Skeletal muscle tissue (tissue), 4 donors: Measurements from ENCODE around the gene LACTB. TPM values are rescaled to one million over a fixed set of nuclear protein-coding genes. Genes with fewer than 3 reads are reported as not detected.

Experiments
- H3K27ac ChIP-seq: one replicate; pipeline ENCODE4 v1.7.0; 2013; ENCODE audit warnings: mild to moderate bottlenecking, low read depth, low read length, inconsistent platforms
- H3K27me3 ChIP-seq, 3 donors: one replicate each; pipeline ENCODE4 v1.7.0; 2013; ENCODE audit warnings: low read length in 3 of 3; ENCODE audit not compliant: control insufficient read depth in 3 of 3, insufficient read depth in 3 of 3
- H3K36me3 ChIP-seq, 3 donors: one replicate each; pipeline ENCODE4 v1.7.0; 2013; ENCODE audit warnings: low read length in 3 of 3; ENCODE audit not compliant: control insufficient read depth in 3 of 3, insufficient read depth in 3 of 3
- H3K4me1 ChIP-seq, 3 donors: one replicate each; pipeline ENCODE4 v1.7.0; 2013; ENCODE audit warnings: low read length in 3 of 3, mild to moderate bottlenecking in 3 of 3; ENCODE audit not compliant: control insufficient read depth in 3 of 3, insufficient read depth in 3 of 3
- H3K4me3 ChIP-seq, 3 donors: one replicate each; pipeline ENCODE4 v1.7.0; 2013; ENCODE audit warnings: low read length in 3 of 3
- H3K9ac ChIP-seq, 3 donors: one replicate each; pipeline ENCODE4 v1.7.0; 2013; ENCODE audit warnings: low read length in 3 of 3, mild to moderate bottlenecking in 3 of 3, moderate library complexity in 2 of 3, low read depth in 1 of 3
- H3K9me3 ChIP-seq, 3 donors: one replicate each; pipeline ENCODE4 v1.7.0; 2013; ENCODE audit warnings: low read length in 3 of 3; ENCODE audit not compliant: control insufficient read depth in 3 of 3
- total RNA-seq: library from RNA; depleted of rRNA; stranded (reverse); fragments of >200 nt; gene quantifications from one replicate; pipeline ENCODE4 v1.2.3, GENCODE V29; 2014
- donor health status: Osteomylitis.

Gene LACTB
- total RNA-seq, 1 donor from 2014 or later: 5.2 TPM

- Histone ChIP-seq H3K27ac (no peak overlapping the region), H3K4me3 (peak overlapping the region; percentile 77 to 88 (median 83)), H3K4me1 (peaks cover 11 to 20% (median 14%) of the 10 kb centered on the region in 3 donors), H3K9me3 (no peaks in the 10 kb centered on the region), H3K9ac (peak overlapping the region in 1 of 3 donors; percentile 11), H3K27me3 (no peaks in the 10 kb centered on the region), H3K36me3 (no peaks in the 10 kb centered on the region)
These were observed 69.3 kb downstream of the LACTB start for GRCh38 chr15:63190769-63191649.

Other genes starting within 250 kb of the LACTB start
- gene TPM1, start 79.1 kb upstream of the LACTB start, total RNA-seq: 4,149 TPM
- gene RPS27L, start 35.6 kb downstream of the LACTB start, total RNA-seq: 25.1 TPM
- gene RAB8B, start 67.7 kb downstream of the LACTB start, total RNA-seq: 26.6 TPM
- 15.1 TPM for gene APH1B, start 155.7 kb downstream of the LACTB start, total RNA-seq